ENCODE data around the gene DAPP1. TPM values are rescaled to one million over a fixed set of nuclear protein-coding genes. Genes with fewer than 3 reads are reported as not detected.

Gene DAPP1
- total RNA-seq, 1 donor from 2014 or later, result 18.3 TPM

GRCh38 chr4:99832321-99832720, 15.7 kb downstream of the DAPP1 start:
- no peak overlapping the region for H3K4me3 ChIP-seq (ENCODE audit: low read depth, low read length)
- no peak for DNase-seq (ENCODE audit: low read depth)
- TF ChIP-seq, protein P1, sequence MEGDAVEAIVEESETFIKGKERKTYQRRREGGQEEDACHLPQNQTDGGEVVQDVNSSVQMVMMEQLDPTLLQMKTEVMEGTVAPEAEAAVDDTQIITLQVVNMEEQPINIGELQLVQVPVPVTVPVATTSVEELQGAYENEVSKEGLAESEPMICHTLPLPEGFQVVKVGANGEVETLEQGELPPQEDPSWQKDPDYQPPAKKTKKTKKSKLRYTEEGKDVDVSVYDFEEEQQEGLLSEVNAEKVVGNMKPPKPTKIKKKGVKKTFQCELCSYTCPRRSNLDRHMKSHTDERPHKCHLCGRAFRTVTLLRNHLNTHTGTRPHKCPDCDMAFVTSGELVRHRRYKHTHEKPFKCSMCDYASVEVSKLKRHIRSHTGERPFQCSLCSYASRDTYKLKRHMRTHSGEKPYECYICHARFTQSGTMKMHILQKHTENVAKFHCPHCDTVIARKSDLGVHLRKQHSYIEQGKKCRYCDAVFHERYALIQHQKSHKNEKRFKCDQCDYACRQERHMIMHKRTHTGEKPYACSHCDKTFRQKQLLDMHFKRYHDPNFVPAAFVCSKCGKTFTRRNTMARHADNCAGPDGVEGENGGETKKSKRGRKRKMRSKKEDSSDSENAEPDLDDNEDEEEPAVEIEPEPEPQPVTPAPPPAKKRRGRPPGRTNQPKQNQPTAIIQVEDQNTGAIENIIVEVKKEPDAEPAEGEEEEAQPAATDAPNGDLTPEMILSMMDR (conservative IDR thresholded peaks at IDR 0.05; ENCODE audit: low read depth, low read length), result no peak

GRCh38 chr4:99832758-99833157, 16.1 kb downstream of the DAPP1 start:
- TF ChIP-seq, protein P1 (conservative IDR thresholded peaks at IDR 0.05; ENCODE audit: low read depth, low read length), result no peak
- no peak for DNase-seq (ENCODE audit: low read depth)
- no peak overlapping the region for H3K4me3 ChIP-seq (ENCODE audit: low read depth, low read length)

GRCh38 chr4:99833756-99834155, 17.1 kb downstream of the DAPP1 start:
- TF ChIP-seq, protein P1 (conservative IDR thresholded peaks at IDR 0.05; ENCODE audit: low read depth, low read length), result no peak
- no peak for DNase-seq (ENCODE audit: low read depth)
- H3K4me3 ChIP-seq (ENCODE audit: low read depth, low read length), result no peak overlapping the region

GRCh38 chr4:99834569-99834968, 17.9 kb downstream of the DAPP1 start:
- no peak overlapping the region for H3K4me3 ChIP-seq (ENCODE audit: low read depth, low read length)
- no peak for DNase-seq (ENCODE audit: low read depth)
- TF ChIP-seq, protein P1 (conservative IDR thresholded peaks at IDR 0.05; ENCODE audit: low read depth, low read length), result no peak

- H3K4me3 ChIP-seq (ENCODE audit: low read depth, low read length), result no peak overlapping the region
- TF ChIP-seq, protein P1 (conservative IDR thresholded peaks at IDR 0.05; ENCODE audit: low read depth, low read length), result no peak
- DNase-seq (ENCODE audit: low read depth), result no peak
Observed at GRCh38 chr4:99835942-99836341, 19.3 kb downstream of the DAPP1 start.

- no peak overlapping the region for H3K4me3 ChIP-seq (ENCODE audit: low read depth, low read length)
- TF ChIP-seq, protein P1 (conservative IDR thresholded peaks at IDR 0.05; ENCODE audit: low read depth, low read length), result no peak
- DNase-seq (ENCODE audit: low read depth), result no peak
Observed at GRCh38 chr4:99838927-99839326, 22.3 kb downstream of the DAPP1 start.

GRCh38 chr4:99841129-99841528, 24.5 kb downstream of the DAPP1 start:
- DNase-seq (ENCODE audit: low read depth), result no peak
- TF ChIP-seq, protein P1 (conservative IDR thresholded peaks at IDR 0.05; ENCODE audit: low read depth, low read length), result no peak
- no peak overlapping the region for H3K4me3 ChIP-seq (ENCODE audit: low read depth, low read length)
